22Rv1 (cell line): ENCODE data around the gene FAM219A.

Experiments
- H3K27ac ChIP-seq: fragments of 450-650 bp; 2 replicates; pipeline ENCODE4 v1.5.1; 2017
- ZFX ChIP-seq: fragments of 450-650 bp; IDR thresholded peaks from 2 replicates; pipeline ENCODE4 v1.6.1; 2017; ENCODE audit warnings: antibody characterized with exemption, borderline replicate concordance
- TF ChIP-seq, protein P1 (sequence below): fragments of 450-650 bp; IDR thresholded peaks from 2 replicates; pipeline ENCODE4 v1.5.1; 2017; ENCODE audit warnings: mild to moderate bottlenecking

Gene FAM219A

DNA sequence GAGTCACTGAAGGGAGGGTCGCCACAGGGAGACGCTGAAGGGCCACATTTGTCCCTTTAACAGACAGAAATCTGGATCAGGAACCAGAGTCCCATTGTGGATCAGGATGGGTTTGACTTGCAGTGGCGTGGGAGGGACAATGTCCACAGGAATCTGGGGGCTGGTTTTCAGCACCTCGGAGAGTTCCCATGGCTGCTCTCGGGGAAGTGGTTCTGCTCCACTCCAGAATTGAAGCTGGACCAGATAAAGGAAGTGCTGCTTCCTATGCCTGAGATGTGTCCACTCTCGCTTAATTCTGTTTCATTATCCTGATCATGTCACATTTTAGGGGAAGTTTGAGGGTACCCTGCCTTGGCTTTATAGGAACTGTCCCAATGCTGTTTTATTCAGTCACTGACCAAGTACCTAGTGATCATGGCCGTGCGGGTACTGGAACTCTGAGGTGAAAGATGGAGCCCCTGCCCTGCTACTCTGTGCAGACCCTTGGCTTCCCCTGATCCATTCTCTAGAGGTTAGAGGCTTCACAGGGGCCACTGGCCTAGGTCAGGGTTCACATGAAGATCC lies 35.7 kb upstream of the FAM219A start:
- H3K27ac ChIP-seq = no peak overlapping the region
- TF ChIP-seq ZFX = no peak
- TF ChIP-seq, protein P1, sequence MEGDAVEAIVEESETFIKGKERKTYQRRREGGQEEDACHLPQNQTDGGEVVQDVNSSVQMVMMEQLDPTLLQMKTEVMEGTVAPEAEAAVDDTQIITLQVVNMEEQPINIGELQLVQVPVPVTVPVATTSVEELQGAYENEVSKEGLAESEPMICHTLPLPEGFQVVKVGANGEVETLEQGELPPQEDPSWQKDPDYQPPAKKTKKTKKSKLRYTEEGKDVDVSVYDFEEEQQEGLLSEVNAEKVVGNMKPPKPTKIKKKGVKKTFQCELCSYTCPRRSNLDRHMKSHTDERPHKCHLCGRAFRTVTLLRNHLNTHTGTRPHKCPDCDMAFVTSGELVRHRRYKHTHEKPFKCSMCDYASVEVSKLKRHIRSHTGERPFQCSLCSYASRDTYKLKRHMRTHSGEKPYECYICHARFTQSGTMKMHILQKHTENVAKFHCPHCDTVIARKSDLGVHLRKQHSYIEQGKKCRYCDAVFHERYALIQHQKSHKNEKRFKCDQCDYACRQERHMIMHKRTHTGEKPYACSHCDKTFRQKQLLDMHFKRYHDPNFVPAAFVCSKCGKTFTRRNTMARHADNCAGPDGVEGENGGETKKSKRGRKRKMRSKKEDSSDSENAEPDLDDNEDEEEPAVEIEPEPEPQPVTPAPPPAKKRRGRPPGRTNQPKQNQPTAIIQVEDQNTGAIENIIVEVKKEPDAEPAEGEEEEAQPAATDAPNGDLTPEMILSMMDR = no peak

DNA sequence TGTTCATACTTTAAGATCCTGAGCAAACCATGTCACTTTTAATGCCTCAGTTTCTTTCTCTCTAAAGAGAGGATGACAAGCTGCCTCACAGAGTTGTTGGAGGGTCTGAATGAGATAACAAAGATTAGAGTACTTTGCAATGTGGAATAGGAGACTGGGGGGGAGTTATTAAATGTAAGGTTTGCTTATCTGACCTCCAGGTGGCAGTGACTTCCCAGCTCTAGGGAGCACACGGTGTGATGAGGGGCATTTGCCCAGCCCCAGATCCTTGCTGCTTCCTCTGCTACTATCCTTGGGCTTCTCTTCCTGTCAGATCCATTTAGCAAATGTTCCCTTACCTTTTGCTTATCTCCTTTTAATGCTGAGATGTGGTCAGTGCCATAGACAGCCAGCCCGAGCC lies 33.7 kb upstream of the FAM219A start:
- no peak for TF ChIP-seq ZFX
- TF ChIP-seq, protein P1 = peak; percentile 39
- H3K27ac ChIP-seq = no peak overlapping the region

DNA sequence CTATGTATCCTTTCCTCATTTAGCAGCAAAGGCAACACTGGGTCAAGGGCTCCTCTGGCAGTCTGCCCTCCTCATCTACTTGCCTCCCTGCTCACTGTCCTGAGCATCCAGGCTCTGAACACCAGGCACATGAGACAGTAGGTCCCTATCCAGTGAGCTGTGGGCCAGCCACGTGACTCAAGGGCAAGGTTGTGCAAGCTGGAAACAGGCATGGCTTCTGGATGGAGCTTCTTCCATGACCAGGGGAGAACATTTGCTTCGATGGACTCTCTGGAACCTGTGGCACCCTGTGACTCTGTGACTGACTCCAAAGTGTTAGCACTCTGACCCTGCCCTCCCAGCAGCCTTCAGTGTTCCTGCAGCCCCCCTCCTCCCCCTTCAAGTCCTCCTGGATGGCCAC lies 33.2 kb upstream of the FAM219A start:
- TF ChIP-seq, protein P1 = no peak
- no peak for TF ChIP-seq ZFX
- no peak overlapping the region for H3K27ac ChIP-seq

DNA sequence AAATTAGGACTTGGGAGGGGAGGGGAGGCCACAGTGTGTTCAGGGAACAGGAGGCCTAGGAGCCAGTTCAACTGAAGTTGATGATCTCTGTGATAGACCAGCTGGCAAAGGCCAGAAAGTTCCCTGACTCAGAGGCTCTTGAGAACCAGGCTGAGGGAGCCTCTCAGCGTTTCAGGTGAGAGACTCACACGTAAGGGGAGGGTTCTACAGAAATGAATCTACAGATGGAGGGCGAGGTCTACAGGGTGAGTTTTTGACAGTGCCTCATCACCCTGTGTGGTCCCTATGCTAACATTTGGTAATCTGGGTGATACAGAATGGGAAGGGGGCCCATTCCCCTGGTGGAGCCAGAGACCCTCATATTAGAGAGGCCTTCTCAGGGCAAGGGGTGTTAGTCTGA lies 32.4 kb upstream of the FAM219A start:
- TF ChIP-seq, protein P1 = no peak
- TF ChIP-seq ZFX = no peak
- H3K27ac ChIP-seq = no peak overlapping the region

DNA sequence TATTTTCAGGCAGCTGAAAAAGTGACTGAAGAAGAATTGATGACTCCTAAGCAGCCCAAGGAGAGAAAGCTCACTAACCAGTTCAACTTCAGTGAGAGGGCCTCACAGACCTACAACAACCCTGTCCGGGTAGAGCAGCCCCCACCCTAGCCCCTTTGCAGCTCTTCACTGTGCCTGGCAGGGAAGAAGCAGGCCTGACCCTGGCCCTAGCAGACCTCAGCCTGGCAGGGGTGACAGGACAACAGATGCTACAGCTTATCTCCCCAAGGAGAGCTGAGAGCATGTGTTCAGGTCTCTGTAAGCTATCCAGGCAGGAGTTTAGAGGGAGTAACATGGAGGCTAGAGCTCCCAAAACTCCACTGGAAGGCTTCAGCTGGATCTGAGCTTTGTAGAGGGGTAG lies 32.0 kb upstream of the FAM219A start:
- TF ChIP-seq ZFX = no peak
- TF ChIP-seq, protein P1 = no peak
- no peak overlapping the region for H3K27ac ChIP-seq

DNA sequence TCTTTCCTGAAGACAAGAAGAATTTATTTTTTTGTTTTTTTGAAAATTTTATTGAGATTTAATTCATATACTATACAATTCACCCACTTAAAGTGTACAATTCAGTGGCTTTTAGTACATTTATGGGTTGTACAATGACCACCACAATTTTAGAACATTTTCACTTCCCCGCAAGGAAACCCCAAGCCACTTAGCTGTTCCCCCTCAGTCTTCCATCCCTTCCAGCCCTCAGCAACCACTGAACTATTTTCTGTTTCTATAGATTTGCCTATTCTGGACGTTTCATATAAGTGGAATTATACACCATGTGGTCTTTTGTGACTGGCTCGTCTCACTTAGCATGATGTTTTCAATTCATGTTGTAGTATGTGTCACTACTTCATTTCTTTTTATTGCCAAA lies 28.2 kb upstream of the FAM219A start:
- no peak overlapping the region for H3K27ac ChIP-seq
- TF ChIP-seq, protein P1 = no peak
- no peak for TF ChIP-seq ZFX

DNA sequence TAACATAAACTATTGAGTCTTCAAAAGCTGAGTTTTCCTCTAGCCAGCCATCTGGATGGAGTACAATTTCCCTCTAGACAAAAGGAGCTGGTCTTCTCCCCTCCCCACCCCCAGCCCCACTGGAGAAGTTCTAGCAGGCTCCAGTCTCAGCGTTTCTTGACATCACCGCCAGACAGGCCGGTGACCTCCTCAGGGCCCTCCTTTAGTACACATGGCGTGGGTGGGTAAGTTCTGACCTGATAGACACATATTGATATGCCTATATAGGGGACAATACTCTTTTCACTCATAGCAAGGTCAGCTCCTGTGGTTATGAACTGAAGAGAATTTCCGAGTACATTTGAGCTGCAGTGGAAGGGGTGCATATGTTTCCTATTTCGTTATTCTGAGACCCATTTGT lies 27.5 kb upstream of the FAM219A start:
- no peak for TF ChIP-seq ZFX
- TF ChIP-seq, protein P1 = no peak

More for the DNA sequence above, 27.5 kb upstream of the FAM219A start:
- H3K27ac ChIP-seq = no peak overlapping the region
